HG03139 (cell line): ENCODE results near the gene SAV1.
A peak's percentile ranks its signal among the peaks of the same experiment; 100 is the strongest.
"Not testable (repeated sequence)": the region's sequence is repeated elsewhere in the genome, so short reads cannot be mapped to it uniquely, and the experiment has no call there.

Experiments
- ATAC-seq: cut with Tn5 transposase; IDR thresholded peaks from one replicate; pipeline ENCODE4 v1.9.1; 2021; ENCODE audit not compliant: unreplicated experiment

SAV1 gene

GRCh38 chr14:50666772-50667683 is 1.1 kb downstream of the SAV1 start:
- no peak for ATAC-seq

DNA sequence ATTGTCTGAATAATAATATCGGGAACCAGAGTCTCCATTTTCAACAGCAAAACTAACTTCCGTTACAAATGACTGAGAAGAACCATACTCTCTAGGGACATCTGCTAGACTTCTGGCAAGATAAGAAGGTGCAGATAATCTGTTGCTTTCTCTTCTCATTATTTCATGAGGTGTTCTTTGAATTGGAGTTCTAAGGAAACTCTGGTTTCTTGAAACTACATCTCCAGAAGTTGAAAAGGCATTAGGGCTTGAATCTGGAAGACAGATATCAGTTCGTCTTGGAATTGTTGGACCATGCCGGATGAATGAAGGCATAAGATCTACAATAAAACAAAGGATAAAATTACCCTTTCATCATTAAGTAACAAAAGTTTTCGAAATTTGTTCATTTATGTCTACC is 2.8 kb downstream of the SAV1 start:
- not testable (repeated sequence) for ATAC-seq

- not testable (repeated sequence) for ATAC-seq
Measured at GRCh38 chr14:50664579-50664978, 3.5 kb downstream of the SAV1 start.

- ATAC-seq = no peak
Measured at GRCh38 chr14:50659327-50659974, 8.7 kb downstream of the SAV1 start.

GRCh38 chr14:50658203-50658602 is 9.9 kb downstream of the SAV1 start:
- ATAC-seq = no peak

- ATAC-seq = no peak
Measured at GRCh38 chr14:50657753-50658152, 10.4 kb downstream of the SAV1 start.

DNA sequence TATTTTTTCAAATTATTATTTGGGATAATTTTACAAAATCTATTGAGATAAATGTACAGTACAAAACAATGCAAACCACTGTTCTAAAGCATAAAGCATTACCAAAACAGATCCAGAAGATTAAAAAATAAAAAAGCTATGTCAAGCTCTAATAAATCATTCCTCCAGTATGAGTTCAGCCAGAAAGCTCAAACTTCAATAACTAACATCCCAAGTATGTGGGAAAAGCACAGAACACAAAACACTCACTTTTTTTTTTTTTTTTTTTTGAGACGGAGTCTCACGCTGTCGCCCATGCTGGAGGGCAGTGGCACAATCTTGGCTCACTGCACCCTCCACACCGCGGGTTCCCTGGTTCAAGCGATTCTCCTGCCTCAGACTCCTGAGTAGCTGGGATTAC is 11.3 kb downstream of the SAV1 start:
- ATAC-seq = no peak

DNA sequence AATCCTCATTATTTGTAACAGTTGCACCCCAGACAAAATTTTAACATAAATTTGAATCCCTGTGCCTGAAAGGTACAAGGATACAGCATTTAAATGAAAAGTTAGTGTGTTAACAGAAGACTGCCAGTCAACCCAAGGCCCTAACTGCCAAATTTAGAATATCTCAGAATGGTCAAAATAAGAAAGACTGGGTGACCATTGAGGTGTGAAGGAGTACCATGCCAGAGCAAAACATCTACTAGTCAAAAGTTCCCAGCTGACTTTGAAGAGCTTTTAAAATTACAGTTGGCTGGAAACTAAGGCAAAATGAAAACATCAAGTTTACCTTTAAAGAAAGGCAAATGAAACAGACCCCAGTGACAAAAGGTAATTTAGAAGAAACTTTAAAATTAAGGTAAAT is 18.4 kb downstream of the SAV1 start:
- ATAC-seq = no peak

DNA sequence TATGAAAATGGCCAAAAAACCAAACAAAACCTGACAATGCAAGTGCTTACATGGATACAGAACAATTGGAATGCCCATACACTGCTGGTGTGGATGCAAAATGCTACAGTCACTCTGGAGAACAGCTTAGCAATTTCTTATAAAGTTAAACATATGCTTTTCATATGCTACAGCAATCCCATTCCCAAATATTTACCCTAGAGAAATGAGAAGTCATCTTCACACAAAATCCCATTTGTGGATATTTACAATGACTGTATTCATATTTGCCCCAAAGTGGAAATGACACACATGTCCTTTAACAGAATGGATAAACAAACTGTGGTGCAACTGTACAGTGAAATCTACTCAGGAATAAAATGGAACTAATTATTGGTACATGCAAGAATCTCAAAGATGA is 20.4 kb downstream of the SAV1 start:
- ATAC-seq = no peak

DNA sequence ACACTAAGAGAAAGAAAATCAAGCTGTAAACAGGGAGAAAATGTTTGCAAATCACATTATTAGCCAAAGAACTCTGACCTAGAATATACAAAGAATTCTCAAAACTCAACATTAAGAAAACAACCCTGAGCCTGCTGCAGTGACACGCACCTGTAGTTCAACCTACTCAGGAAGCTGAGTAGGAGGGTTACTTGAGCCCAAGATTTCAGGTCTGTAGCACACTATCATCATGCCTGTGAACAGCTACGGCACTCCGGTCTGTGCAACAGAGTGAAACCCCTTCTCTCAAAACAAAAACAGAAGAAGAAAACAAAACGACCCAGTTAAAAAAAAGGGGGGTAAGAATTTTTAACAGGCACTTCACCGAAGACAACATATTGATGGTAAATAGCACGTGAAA is 20.8 kb downstream of the SAV1 start:
- peak; percentile 85 for ATAC-seq

- no peak for ATAC-seq
Measured at GRCh38 chr14:50635141-50635540, 33.0 kb downstream of the SAV1 start.

- no peak for ATAC-seq
Measured at GRCh38 chr14:50633954-50634353, 34.2 kb downstream of the SAV1 start.

GRCh38 chr14:50631408-50631821 is 36.7 kb downstream of the SAV1 start:
- no peak for ATAC-seq

- not testable (repeated sequence) for ATAC-seq
Measured at GRCh38 chr14:50624947-50625346, 43.2 kb downstream of the SAV1 start.

DNA sequence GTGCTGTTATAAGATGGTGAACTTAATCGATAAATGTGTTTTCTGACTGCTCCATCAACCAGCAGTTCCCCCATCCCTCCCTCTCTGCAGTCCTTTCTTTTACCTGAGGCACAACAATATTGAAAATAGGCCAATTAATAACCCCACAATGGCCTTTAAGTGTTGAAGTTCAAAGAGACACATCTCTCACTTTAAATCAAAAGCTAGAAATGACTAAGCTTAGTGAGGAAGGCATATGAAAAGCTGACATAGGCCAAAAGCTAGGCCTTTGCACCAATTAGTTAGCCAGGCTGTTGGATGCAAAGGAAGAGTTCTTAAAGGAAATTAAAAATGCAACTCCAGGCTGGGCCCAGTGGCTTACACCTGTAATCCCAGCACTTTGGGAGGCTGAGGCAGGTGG is 43.7 kb downstream of the SAV1 start:
- no peak for ATAC-seq

GRCh38 chr14:50622978-50623377 is 45.1 kb downstream of the SAV1 start:
- no peak for ATAC-seq

- no peak for ATAC-seq
Measured at GRCh38 chr14:50620341-50620740, 47.8 kb downstream of the SAV1 start.

DNA sequence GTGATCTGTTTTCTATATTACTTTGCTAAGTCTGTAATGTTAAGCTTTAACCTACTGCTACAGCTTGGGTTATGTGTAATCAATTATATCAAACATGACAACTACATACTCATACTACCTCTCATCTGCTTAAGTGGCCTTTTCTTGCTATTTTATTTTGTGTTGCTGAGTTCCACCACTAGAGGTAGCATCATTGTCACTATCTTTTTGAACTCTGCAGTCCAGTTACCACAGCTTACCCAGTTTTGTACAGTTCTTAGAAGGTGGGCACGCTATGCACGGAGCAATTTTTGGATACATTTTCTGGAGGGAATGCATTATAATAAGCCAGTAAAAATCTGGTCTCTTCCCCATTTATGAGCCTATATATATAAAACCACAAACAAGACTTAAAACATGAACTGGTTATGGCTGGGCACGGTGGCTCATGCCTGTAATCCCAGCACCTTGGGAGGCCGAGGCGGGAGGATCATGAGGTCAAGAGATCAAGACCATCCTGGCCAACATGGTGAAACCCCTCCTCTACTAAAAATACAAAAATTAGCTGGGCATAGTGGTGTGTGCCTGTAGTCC is 48.5 kb downstream of the SAV1 start:
- no peak for ATAC-seq

GRCh38 chr14:50616275-50616674 is 51.8 kb downstream of the SAV1 start:
- ATAC-seq = no peak

DNA sequence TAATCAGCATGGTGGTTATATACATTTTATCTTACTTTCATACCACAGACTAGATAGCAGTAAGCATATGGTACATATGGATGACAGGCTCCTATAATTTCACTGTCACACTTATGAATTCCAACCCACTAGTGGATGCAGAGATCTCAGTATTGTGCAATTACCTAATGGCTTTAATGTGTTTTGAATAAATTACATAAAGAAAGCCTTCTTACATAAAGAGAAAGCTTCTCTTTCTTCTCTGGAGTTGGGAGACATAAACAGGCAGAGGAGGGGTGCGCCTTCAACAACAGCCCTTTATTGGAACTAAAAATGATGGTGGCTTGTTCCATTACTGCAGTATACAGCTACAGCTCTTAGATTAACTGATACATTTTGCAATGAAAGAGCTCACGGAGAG is 52.6 kb downstream of the SAV1 start:
- ATAC-seq = no peak

DNA sequence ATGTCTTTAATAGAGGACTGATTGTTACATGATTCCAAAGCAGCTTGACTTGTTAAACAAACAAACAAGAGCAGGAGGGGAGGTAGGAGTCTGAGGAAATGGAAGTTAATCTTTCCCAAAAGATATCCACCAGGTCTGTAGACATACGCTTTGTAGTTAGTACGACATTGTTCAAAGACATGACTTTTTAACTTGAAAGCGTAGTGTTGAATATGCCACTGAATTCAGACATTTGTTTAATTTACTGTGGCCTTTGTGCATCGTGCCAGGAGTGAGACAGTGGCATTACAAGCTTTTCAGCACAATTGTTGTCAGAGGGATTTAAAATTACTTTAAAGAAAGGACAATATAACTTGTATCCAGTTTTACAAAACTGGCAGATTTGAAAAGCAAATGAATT is 53.0 kb downstream of the SAV1 start:
- no peak for ATAC-seq

DNA sequence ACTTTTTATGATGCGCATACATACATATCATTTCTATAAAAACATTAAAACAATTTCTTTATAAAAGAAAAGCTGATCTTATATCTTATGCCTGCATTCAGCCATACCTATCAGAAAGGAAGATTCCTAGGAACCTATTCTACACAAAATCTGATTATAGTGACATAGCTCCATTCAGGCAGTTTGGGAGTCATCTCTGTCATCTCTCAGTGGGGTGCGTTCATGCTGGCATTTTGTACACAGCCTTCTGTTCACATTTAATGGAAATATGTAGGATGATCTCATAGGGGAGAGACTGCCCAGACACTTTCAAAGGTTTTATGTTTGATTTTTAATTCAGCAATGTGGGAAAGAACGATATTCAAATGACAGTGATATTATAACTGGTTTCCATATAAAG is 55.3 kb downstream of the SAV1 start:
- no peak for ATAC-seq
